ENCODE measurements around the gene GNG12.

The GNG12 gene

GRCh38 chr1:67832737-67833601, at the start of gene GNG12:
TSS of gene GNG12 (minus strand) at chr1:67833467. CDS start at chr1:67707686, 125,781 bp downstream.
- DNase-seq, result peak; percentile 65

DNA sequence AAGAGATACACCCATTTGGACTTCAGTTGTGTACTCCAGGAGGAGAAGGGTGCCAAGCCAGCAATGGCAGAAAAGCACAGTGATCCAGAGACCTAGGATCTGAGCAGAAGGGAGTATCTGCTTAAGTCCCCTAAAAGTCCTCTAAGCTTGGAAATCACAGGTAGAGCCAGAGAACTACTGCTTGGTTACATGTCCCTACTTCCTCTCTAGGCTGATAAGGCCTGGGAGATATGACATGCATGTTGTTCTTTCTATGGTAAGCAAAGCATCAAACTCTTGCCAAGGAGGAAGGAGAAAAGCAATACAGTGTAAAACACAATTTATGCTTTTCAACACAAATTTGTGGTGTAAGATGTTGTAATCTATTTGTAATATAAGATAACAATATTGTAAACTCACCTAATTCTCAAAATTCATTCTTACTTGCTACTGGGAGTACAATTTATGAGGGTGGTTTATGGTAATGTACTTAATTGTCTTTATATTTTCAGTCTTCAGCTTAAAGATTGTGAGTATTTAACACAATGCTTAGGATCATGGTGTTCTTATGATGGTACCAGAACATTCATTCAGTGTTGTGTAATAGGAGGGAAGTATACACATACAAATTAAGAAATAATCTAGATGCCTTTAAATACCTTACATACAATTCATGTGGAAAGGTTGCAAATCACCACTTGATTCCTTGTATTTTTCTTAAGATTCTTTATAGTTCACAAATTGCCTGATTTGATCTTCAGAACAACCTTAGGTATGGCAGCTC, 49.1 kb upstream of the GNG12 start:
- no peak for DNase-seq

- no peak for DNase-seq
Measured at GRCh38 chr1:67880056-67880601, 46.9 kb upstream of the GNG12 start.

DNA sequence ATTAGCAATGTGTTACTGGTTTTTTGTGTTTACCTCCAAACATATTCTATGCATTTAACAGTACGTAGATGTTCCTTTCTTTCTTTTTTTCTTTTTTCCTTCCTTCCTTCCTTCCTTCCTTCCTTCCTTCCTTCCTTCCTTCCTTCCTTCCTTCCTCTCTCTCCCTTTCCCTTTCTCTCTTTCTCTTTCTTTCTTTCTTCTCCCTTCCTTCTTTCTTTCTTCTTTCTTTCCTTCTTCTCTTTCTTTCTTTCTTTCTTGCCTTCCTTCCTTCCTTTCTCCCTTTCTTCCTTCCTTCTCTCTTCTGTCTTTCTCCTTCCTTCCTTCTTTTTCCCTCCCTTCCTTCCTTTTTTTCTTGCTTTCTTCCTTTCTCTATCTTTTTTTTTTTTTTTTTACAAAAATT, 46.2 kb upstream of the GNG12 start:
- DNase-seq, result no peak

DNA sequence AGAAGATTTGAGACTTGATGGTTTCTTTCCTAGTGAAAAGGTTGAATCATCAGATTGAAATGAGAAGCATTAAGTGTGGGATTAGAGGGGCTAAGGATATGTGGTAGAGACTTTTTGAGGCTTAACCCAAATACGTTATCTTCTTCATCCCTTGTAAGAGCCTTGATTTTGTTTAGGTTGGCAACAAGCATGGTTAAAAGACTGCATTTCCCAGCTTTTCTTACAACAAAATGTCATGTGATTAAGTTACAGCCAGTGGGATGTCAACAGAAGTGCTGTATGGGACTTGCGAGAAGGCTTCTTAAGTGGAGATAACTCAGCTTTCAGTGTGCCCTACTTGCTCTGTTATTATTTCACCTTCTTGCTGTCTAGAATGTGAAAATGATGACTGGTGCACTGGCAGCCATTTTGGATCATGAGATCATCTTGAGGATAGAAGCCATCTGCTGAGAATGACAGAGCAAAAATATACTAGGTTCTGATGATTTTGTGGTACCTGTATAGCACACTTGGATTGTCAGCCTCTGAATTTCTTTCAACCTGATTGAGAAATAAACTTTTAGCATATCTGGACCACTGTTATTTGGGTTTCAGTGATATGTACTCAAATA, 41.3 kb upstream of the GNG12 start:
- DNase-seq, result no peak

DNA sequence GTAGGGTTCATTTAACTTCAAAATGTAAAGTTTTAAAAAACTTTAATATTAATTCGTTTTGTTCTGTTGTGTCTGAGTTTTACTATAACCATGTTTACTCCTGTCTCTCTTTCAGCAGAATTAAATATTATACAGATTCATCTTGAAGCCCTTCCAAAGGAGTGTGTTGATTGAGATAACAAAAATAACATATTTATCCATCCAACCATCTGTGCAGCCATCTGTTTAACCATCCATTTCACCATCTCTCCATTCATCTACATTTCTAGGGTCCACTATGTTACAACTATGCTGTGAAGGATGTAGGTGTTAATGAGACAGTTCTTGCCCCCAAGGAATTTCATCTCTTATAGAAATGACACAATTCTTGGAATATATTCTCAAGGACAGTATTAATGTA, 36.0 kb upstream of the GNG12 start:
- DNase-seq, result no peak

DNA sequence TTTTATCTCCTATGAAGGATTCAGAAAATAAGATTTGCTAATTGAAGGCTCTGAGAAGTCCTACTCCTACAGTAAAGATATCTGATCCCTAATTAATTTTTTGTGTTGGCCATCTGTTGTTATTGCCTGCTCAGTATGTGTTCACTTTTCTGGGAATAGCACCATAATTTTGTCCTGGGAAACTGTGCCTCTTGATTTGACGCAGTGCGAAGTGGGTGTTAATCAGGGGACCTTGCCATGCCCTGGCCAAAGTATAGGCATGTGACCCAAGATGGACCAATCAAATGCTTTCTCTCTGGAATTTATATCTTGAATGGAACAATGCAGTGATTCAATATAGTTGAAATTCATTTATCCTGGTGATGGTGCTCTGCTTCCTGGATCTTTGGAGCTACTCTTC, 30.4 kb upstream of the GNG12 start:
- no peak for DNase-seq

- no peak for DNase-seq
Measured at GRCh38 chr1:67862685-67863084, 29.4 kb upstream of the GNG12 start.

GRCh38 chr1:67861856-67862516, 28.7 kb upstream of the GNG12 start:
- no peak for DNase-seq

- no peak for DNase-seq
Measured at GRCh38 chr1:67860776-67861175, 27.5 kb upstream of the GNG12 start.

- no peak for DNase-seq
Measured at GRCh38 chr1:67856921-67857320, 23.7 kb upstream of the GNG12 start.

DNA sequence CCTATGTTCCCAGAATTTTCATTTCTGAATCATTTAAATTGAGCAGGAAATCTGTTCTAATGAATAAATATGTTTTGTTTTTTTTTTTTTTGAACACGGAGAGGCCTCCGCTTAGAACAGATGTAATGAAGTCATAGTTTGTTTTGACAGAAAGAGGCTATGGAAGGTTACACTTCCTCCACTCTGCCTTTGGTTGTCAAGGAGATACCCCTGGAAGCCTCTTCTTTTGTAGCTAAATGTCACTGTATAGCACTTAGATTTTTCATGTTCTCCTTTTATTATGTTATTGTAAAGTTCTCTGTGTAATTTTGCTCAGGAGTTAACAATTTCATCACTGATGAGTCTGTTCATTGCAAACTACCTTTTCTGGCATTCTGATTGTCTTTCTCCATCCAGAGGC, 22.7 kb upstream of the GNG12 start:
- DNase-seq, result no peak

- no peak for DNase-seq
Measured at GRCh38 chr1:67855444-67855843, 22.2 kb upstream of the GNG12 start.

DNA sequence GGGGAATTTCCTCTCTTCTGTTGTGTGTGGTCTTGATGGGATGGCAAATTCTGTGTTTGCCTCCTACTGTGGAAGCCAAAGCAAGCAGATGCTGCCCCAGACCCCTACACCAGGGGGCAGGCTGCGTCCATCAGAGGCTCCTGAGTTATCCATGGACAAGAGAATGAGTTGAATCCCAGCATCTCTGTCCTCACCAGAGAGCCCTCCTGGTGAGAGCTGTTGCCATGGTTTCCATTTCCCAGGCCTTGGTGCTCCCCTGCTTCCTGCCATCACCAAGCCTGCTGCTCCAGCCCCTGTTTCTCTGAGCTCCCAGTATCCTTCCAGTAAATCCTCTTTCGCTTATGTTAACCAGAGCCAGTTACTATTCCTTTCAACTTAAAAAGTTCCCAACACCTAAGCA, 20.4 kb upstream of the GNG12 start:
- DNase-seq, result no peak

- no peak for DNase-seq
Measured at GRCh38 chr1:67851800-67852199, 18.5 kb upstream of the GNG12 start.

DNA sequence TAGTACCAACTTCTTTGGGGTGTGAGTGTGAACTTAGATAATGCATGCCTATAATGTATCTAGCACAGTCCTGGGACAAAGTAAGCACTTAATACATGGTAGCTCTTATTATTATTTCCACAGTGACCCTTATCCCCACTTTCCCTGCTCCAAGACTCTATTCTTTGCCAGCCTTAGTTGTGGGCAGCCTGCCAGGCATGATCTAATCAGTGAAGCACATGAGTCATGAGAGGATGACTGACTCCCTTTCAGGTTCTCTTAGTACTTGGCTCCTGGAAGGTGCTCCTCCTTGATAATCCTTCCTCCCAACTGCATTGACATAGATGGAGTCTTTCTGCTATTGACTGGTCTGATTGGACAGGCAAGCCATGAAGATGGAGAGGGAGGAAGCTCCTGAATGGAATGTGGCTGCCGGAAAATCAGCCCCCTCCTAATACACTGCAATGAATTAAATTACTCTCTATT, 17.4 kb upstream of the GNG12 start:
- no peak for DNase-seq

DNA sequence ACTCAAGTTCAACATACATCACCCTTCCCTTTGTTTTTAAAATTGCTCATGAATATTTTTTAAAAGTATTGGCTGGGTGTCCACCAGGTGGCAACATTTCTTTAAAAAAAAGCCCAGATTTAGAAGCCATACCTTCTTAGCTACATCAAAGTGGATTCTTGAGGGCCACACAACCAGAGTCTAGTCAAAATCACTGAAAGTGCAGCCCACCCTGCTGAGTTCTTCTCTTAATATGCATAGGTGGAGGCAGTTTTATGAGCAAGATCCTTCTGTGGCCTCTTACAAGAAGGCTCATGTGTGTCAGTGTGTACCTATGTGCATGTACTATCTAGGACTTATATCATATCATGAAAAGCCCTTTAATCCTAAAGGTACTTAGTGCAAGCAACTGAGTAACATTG, 16.9 kb upstream of the GNG12 start:
- no peak for DNase-seq

GRCh38 chr1:67847466-67847865, 14.2 kb upstream of the GNG12 start:
- DNase-seq, result no peak

DNA sequence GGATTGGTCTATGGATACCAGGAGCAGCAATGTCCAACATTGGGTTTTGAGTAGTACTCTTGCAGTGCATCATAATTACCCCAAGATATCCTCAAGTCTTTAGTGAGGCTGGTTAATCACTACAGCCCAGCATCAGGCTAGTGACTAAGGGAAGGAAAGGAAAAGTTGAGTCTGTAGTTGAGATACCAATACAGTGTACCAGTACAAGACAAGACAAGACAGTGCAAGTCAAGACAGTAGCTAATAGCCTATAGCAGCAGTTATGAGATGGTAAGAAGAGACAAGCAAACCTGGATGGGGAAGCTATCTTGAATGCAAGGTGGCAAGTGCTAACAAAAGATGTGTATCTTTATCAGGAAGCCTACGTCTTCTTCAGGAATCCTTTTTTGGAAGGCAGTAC, 13.3 kb upstream of the GNG12 start:
- no peak for DNase-seq

DNA sequence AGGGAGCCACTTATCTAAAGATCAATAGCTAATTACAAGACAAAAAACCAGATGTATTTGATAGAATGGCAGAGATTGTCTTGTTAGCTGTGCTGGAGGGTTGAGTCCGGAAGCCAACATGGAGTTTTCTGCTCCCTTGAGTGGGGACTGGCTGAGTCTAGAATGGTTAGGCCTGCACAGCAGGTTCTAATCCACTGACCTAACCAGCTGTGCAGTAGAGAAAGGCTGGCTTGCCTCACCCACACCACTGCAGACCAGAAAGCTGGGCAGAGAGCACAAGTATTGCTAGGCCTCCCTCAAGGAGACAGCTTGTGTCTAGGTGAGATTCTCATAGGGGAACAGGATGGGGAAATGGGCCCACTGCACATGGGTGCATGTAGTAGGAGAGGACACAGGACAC, 11.7 kb upstream of the GNG12 start:
- no peak for DNase-seq

- no peak for DNase-seq
Measured at GRCh38 chr1:67843746-67844145, 10.5 kb upstream of the GNG12 start.

GRCh38 chr1:67843331-67843730, 10.1 kb upstream of the GNG12 start:
- DNase-seq, result no peak

DNA sequence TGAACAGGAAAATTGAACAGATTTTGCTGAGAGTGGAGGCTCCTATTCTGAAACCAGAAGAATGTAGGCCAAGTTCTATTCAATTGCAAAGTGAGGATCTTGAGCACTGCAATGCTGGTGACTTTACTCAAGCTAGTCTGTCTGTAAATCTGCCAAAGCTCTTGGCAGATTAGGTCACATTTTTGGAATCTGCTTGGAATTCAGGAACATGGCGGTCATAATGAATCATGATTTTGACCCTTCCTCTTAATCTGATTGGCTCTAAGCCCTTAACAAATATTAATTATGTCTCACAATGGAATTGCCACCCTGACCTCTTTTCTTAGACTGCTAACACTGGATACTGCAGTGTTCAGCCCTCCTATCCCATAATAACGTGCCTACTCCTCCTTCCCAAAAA, 7.2 kb upstream of the GNG12 start:
- DNase-seq, result no peak

All from activated CD8-positive, alpha-beta memory T cell treated with anti-CD3 and anti-CD28 coated beads for 24 hours (primary cell).